HEK293 (cell line): ENCODE measurements around the gene TMEM179.

Source experiments
- CTCF ChIA-PET: fragments of 350-600 bp; formaldehyde crosslinking; extraction: SDS; loops from one replicate; lab custom pipeline; 2021; ENCODE audit warnings: antibody characterized with exemption; lab: Yijun Ruan, JAX
- POLR2A ChIA-PET: fragments of 300-600 bp; formaldehyde crosslinking; extraction: SDS; loops from one replicate; lab custom pipeline; 2020; ENCODE audit warnings: antibody characterized with exemption, inconsistent platforms; lab: Yijun Ruan, JAX
- H3K27ac ChIP-seq: fragments of 200-500 bp; sonication (Bioruptor generic); 2 replicates; pipeline ENCODE4 v1.5.1; 2014; ENCODE audit warnings: low read depth, low read length, control low read depth, inconsistent platforms; ENCODE audit errors: extremely low read depth
- H3K36me3 ChIP-seq, 2 experiments: fragments of 200-500 bp in 1 of 2; sonication (Bioruptor generic) in 1 of 2; 1 replicate in 1 of 2; 2 replicates in 1 of 2; pipeline ENCODE4 v1.5.1; 2014 to 2017; ENCODE audit warnings: inconsistent platforms in 2 of 2, low read length in 2 of 2; ENCODE audit not compliant: control insufficient read depth in 2 of 2, insufficient read depth in 1 of 2
- H3K4me1 ChIP-seq: fragments of 200-500 bp; sonication (Bioruptor generic); 2 replicates; pipeline ENCODE4 v1.5.1; 2014; ENCODE audit warnings: mild to moderate bottlenecking, low read length, inconsistent platforms; ENCODE audit not compliant: control insufficient read depth, insufficient read depth
- H3K4me3 ChIP-seq: 2 replicates; pipeline ENCODE4 v1.5.1; 2011; ENCODE audit warnings: low read depth, mild to moderate bottlenecking, control low read depth, low read length, moderate library complexity
- H3K9me3 ChIP-seq: fragments of 200-500 bp; sonication (Bioruptor generic); 2 replicates; pipeline ENCODE4 v1.5.1; 2014; ENCODE audit warnings: low read depth, low read length, inconsistent platforms; ENCODE audit not compliant: control insufficient read depth, insufficient read depth
- TRIM28 ChIP-seq: IDR thresholded peaks from 2 replicates; pipeline ENCODE4 v1.6.1; 2011; ENCODE audit warnings: low read length, control low read depth, borderline replicate concordance
- ZBTB1 ChIP-seq: fragments of 450-650 bp; formaldehyde crosslinking; IDR thresholded peaks from 2 replicates; pipeline ENCODE4 v1.5.1; 2016; ENCODE audit warnings: missing biosample characterization, missing genetic modification characterization
- ZEB2 ChIP-seq: fragments of 450-650 bp; formaldehyde crosslinking; IDR thresholded peaks from 2 replicates; pipeline ENCODE4 v1.5.1; 2016; ENCODE audit warnings: missing biosample characterization, missing genetic modification characterization
- ZFHX2 ChIP-seq: fragments of 450-650 bp; formaldehyde crosslinking; conservative IDR thresholded peaks from 2 replicates; pipeline ENCODE4 v1.5.1; 2016; ENCODE audit warnings: missing biosample characterization, missing genetic modification characterization
- ZNF121 ChIP-seq: fragments of 450-650 bp; formaldehyde crosslinking; IDR thresholded peaks from 2 replicates; pipeline ENCODE4 v1.5.1; 2016; ENCODE audit warnings: missing biosample characterization, missing genetic modification characterization
- ZNF211 ChIP-seq: fragments of 450-650 bp; formaldehyde crosslinking; IDR thresholded peaks from 2 replicates; pipeline ENCODE4 v1.5.1; 2016; ENCODE audit warnings: low read depth, missing biosample characterization, missing genetic modification characterization
- ZNF274 ChIP-seq, 2 experiments: fragments of 200-500 bp in 1 of 2; fragments of 450-650 bp in 1 of 2; sonication (Bioruptor generic) in 1 of 2; formaldehyde crosslinking in 1 of 2; IDR thresholded peaks; 2 replicates each; pipeline versions ENCODE4 v1.5.1 to v1.6.1; 2014 to 2016; ENCODE audit warnings: borderline replicate concordance in 1 of 2, inconsistent platforms in 1 of 2, low read length in 1 of 2, missing biosample characterization in 1 of 2, missing genetic modification characterization in 1 of 2
- ZNF561 ChIP-seq: fragments of 450-650 bp; IDR thresholded peaks from 2 replicates; pipeline ENCODE4 v1.5.1; 2018; ENCODE audit warnings: missing biosample characterization, missing genetic modification characterization, borderline replicate concordance
- ZNF830 ChIP-seq: fragments of 450-650 bp; IDR thresholded peaks from 2 replicates; pipeline ENCODE4 v1.5.0; 2018; ENCODE audit warnings: missing biosample characterization, missing genetic modification characterization, low read depth, mild to moderate bottlenecking, moderate library complexity
- TF ChIP-seq, protein P1 (sequence below): fragments of 450-650 bp; formaldehyde crosslinking; IDR thresholded peaks from 2 replicates; pipeline ENCODE4 v1.5.1; 2017; ENCODE audit warnings: missing biosample characterization, missing genetic modification characterization
- TF ChIP-seq, protein P2 (sequence below): fragments of 450-650 bp; IDR thresholded peaks from 2 replicates; pipeline ENCODE4 v1.5.1; 2018; ENCODE audit warnings: missing biosample characterization, mild to moderate bottlenecking, missing genetic modification characterization
- TF ChIP-seq, protein P3 (sequence below): sonication (generic); formaldehyde crosslinking; IDR thresholded peaks from 2 replicates; pipeline ENCODE4 v1.8.1; 2022; ENCODE audit warnings: mild to moderate bottlenecking, moderate library complexity, missing genetic modification reagents
- TF ChIP-seq, protein P4 (sequence below): fragments of 450-650 bp; formaldehyde crosslinking; IDR thresholded peaks from 2 replicates; pipeline ENCODE4 v1.5.1; 2016; ENCODE audit warnings: missing biosample characterization, missing genetic modification characterization, borderline replicate concordance
- TF ChIP-seq, protein P5 (sequence below): fragments of 450-650 bp; formaldehyde crosslinking; IDR thresholded peaks from 2 replicates; pipeline ENCODE4 v1.5.1; 2016; ENCODE audit warnings: missing biosample characterization, missing genetic modification characterization
- TF ChIP-seq, protein P6 (sequence below): fragments of 450-650 bp; formaldehyde crosslinking; IDR thresholded peaks from 2 replicates; pipeline ENCODE4 v1.5.1; 2017; ENCODE audit warnings: missing biosample characterization, missing genetic modification characterization

TMEM179 gene

DNA sequence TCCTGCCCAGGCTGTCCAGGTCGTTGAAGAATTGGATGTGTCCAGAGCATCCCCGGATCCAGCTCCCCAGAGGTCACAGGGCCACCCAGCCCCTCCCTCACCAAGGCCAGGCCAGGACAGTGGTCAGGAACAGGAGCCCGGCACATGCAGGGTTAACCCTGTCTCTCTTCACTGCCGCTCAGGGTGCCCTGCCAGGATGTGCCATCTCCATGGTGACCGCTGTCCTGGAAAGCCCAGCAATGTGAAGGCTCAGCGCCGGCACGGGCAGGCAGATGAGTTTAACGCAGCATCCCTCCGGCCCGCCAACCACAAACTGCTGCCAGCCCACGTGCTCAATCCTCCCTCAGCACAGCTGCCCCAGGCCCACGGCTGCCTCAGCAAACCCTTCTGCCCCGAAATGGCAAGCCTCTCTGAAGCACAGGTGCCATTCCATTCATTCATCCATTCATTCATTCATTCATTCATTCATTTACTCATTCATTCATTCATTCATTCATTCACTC is 4.4 kb downstream of the TMEM179 start (continued):
- TF ChIP-seq ZNF561 (tag by site-specific recombination) (no peak), ZNF121 (tag by site-specific recombination) (no peak), ZFHX2 (tag by site-specific recombination) (peak; percentile 63)
- TF ChIP-seq, protein P1, sequence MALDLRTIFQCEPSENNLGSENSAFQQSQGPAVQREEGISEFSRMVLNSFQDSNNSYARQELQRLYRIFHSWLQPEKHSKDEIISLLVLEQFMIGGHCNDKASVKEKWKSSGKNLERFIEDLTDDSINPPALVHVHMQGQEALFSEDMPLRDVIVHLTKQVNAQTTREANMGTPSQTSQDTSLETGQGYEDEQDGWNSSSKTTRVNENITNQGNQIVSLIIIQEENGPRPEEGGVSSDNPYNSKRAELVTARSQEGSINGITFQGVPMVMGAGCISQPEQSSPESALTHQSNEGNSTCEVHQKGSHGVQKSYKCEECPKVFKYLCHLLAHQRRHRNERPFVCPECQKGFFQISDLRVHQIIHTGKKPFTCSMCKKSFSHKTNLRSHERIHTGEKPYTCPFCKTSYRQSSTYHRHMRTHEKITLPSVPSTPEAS (tag by site-specific recombination) = 0 out of 2 replicates have a peak, but pooled peaks have one; percentile 52

DNA sequence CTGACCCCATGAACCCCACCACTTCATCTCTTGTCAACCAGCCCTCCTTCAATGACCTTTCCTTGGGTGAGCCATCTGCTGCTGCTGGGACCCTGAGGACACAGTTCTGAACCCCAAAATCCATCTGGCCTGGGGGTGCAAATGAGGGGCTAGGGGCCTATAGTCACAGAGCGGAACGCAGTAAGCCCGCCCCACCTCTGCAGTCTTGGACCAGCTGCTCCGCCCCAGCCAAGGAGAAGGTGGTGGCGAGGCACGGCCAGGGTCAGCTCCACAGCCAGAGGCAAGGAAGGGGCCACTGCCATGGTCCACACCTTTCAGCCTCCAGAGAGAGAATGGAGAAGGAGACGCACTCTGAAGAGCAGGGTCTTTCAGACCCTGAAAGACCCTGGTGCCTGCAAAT is 5.1 kb downstream of the TMEM179 start:
- ChIA-PET POLR2A (no interaction called here), CTCF (no interaction called here)
- Histone ChIP-seq H3K4me3 (no peak overlapping the region), H3K36me3 (no peaks in the 10 kb centered on the region), H3K4me1 (no peaks in the 10 kb centered on the region), H3K9me3 (no peaks in the 10 kb centered on the region), H3K27ac (no peak overlapping the region)
- TF ChIP-seq, protein P2, sequence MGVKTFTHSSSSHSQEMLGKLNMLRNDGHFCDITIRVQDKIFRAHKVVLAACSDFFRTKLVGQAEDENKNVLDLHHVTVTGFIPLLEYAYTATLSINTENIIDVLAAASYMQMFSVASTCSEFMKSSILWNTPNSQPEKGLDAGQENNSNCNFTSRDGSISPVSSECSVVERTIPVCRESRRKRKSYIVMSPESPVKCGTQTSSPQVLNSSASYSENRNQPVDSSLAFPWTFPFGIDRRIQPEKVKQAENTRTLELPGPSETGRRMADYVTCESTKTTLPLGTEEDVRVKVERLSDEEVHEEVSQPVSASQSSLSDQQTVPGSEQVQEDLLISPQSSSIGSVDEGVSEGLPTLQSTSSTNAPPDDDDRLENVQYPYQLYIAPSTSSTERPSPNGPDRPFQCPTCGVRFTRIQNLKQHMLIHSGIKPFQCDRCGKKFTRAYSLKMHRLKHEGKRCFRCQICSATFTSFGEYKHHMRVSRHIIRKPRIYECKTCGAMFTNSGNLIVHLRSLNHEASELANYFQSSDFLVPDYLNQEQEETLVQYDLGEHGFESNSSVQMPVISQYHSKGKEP (tag by site-specific recombination) = no peak
- TF ChIP-seq ZEB2 (tag by site-specific recombination) (no peak), ZNF211 (no peak), ZNF830 (tag by site-specific recombination) (no peak), ZNF274 (IDR thresholded peaks at IDR 0.05; ENCODE audit: low read length) (no peak), ZNF274 (tag by site-specific recombination; IDR thresholded peaks at IDR 0.05; ENCODE audit: borderline replicate concordance) (no peak), TRIM28 (no peak), ZBTB1 (tag by site-specific recombination) (no peak)
- TF ChIP-seq, protein P3, sequence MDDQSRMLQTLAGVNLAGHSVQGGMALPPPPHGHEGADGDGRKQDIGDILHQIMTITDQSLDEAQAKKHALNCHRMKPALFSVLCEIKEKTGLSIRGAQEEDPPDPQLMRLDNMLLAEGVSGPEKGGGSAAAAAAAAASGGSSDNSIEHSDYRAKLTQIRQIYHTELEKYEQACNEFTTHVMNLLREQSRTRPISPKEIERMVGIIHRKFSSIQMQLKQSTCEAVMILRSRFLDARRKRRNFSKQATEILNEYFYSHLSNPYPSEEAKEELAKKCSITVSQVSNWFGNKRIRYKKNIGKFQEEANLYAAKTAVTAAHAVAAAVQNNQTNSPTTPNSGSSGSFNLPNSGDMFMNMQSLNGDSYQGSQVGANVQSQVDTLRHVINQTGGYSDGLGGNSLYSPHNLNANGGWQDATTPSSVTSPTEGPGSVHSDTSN = no peak
- TF ChIP-seq, protein P4, sequence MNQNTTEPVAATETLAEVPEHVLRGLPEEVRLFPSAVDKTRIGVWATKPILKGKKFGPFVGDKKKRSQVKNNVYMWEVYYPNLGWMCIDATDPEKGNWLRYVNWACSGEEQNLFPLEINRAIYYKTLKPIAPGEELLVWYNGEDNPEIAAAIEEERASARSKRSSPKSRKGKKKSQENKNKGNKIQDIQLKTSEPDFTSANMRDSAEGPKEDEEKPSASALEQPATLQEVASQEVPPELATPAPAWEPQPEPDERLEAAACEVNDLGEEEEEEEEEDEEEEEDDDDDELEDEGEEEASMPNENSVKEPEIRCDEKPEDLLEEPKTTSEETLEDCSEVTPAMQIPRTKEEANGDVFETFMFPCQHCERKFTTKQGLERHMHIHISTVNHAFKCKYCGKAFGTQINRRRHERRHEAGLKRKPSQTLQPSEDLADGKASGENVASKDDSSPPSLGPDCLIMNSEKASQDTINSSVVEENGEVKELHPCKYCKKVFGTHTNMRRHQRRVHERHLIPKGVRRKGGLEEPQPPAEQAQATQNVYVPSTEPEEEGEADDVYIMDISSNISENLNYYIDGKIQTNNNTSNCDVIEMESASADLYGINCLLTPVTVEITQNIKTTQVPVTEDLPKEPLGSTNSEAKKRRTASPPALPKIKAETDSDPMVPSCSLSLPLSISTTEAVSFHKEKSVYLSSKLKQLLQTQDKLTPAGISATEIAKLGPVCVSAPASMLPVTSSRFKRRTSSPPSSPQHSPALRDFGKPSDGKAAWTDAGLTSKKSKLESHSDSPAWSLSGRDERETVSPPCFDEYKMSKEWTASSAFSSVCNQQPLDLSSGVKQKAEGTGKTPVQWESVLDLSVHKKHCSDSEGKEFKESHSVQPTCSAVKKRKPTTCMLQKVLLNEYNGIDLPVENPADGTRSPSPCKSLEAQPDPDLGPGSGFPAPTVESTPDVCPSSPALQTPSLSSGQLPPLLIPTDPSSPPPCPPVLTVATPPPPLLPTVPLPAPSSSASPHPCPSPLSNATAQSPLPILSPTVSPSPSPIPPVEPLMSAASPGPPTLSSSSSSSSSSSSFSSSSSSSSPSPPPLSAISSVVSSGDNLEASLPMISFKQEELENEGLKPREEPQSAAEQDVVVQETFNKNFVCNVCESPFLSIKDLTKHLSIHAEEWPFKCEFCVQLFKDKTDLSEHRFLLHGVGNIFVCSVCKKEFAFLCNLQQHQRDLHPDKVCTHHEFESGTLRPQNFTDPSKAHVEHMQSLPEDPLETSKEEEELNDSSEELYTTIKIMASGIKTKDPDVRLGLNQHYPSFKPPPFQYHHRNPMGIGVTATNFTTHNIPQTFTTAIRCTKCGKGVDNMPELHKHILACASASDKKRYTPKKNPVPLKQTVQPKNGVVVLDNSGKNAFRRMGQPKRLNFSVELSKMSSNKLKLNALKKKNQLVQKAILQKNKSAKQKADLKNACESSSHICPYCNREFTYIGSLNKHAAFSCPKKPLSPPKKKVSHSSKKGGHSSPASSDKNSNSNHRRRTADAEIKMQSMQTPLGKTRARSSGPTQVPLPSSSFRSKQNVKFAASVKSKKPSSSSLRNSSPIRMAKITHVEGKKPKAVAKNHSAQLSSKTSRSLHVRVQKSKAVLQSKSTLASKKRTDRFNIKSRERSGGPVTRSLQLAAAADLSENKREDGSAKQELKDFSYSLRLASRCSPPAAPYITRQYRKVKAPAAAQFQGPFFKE (tag by site-specific recombination) = no peak
- TF ChIP-seq, protein P5, sequence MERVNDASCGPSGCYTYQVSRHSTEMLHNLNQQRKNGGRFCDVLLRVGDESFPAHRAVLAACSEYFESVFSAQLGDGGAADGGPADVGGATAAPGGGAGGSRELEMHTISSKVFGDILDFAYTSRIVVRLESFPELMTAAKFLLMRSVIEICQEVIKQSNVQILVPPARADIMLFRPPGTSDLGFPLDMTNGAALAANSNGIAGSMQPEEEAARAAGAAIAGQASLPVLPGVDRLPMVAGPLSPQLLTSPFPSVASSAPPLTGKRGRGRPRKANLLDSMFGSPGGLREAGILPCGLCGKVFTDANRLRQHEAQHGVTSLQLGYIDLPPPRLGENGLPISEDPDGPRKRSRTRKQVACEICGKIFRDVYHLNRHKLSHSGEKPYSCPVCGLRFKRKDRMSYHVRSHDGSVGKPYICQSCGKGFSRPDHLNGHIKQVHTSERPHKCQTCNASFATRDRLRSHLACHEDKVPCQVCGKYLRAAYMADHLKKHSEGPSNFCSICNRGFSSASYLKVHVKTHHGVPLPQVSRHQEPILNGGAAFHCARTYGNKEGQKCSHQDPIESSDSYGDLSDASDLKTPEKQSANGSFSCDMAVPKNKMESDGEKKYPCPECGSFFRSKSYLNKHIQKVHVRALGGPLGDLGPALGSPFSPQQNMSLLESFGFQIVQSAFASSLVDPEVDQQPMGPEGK (tag by site-specific recombination) = no peak
- TF ChIP-seq, protein P6, sequence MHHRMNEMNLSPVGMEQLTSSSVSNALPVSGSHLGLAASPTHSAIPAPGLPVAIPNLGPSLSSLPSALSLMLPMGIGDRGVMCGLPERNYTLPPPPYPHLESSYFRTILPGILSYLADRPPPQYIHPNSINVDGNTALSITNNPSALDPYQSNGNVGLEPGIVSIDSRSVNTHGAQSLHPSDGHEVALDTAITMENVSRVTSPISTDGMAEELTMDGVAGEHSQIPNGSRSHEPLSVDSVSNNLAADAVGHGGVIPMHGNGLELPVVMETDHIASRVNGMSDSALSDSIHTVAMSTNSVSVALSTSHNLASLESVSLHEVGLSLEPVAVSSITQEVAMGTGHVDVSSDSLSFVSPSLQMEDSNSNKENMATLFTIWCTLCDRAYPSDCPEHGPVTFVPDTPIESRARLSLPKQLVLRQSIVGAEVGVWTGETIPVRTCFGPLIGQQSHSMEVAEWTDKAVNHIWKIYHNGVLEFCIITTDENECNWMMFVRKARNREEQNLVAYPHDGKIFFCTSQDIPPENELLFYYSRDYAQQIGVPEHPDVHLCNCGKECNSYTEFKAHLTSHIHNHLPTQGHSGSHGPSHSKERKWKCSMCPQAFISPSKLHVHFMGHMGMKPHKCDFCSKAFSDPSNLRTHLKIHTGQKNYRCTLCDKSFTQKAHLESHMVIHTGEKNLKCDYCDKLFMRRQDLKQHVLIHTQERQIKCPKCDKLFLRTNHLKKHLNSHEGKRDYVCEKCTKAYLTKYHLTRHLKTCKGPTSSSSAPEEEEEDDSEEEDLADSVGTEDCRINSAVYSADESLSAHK (tag by site-specific recombination) = no peak
